ENCODE data around the gene CAPN10. TPM values are rescaled to one million over a fixed set of nuclear protein-coding genes. Genes with fewer than 3 reads are reported as not detected.

The CAPN10 gene
- total and polyA plus RNA-seq, 2 donors from 2014 or later, result 26.3 to 50.9 TPM

DNA sequence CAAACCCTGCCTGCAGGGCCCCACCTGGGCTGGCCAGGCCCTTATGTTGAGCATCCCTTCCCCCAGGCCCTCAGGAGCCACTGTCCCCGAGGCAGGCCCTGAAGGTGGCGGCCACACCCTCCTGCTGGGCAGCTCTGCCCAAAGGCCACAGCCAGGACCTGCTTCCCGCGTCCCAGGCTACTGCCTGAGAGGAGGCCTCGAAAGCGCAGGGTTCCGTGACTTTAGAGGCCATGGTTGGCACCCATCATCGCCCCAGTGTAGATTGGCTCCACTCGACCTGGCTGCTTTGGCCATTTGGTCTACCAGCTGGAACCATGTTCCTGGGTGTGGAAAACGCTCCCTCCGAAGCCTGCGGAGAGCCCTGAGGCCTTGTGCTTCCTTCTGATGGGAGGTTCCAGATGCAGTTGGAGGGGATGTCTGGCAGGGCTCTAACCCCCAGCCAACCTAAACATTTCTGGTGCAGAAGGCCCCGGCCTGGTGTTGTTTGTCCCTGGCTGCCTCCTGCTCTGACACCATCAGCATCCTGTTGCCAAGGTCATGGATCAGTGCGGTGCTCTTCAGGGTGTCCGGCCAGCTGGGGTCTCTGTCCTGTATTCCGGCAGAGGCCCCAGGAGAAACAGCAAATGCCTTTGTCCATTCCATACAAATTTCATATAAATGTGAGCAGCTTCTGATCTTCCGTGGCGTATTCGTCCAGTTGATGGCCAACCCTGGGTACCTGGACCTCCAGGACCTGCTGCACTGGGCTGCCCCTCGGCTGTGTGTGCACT is 14.7 kb downstream of the CAPN10 start:
- Histone ChIP-seq H3K9me3 (ENCODE audit: control insufficient read depth in 2 of 3, insufficient read depth in 1 of 3, low read length in 3 of 3) (no peaks in the 10 kb centered on the region), H3K9ac (ENCODE audit: low read length in 3 of 3) (no peak overlapping the region), H3K4me3 (ENCODE audit: low read length in 3 of 3) (no peak overlapping the region), H3K36me3 (ENCODE audit: control insufficient read depth in 2 of 3, insufficient read depth in 3 of 3, low read length in 3 of 3) (peaks cover 0 to 5% (median 0%) of the 10 kb centered on the region in 3 donors), H3K27ac (ENCODE audit: low read depth in 2 of 2, low read length in 2 of 2) (no peak overlapping the region), H3K4me1 (ENCODE audit: control insufficient read depth in 2 of 3, insufficient read depth in 2 of 3, low read depth in 1 of 3, low read length in 3 of 3) (peaks cover 0 to 4% (median 2%) of the 10 kb centered on the region in 3 donors), H3K27me3 (ENCODE audit: control insufficient read depth, insufficient read depth, low read length) (no peaks in the 10 kb centered on the region)
- intact Hi-C loops (cut with DNase I), result no loop called here
- TF ChIP-seq, protein P1, sequence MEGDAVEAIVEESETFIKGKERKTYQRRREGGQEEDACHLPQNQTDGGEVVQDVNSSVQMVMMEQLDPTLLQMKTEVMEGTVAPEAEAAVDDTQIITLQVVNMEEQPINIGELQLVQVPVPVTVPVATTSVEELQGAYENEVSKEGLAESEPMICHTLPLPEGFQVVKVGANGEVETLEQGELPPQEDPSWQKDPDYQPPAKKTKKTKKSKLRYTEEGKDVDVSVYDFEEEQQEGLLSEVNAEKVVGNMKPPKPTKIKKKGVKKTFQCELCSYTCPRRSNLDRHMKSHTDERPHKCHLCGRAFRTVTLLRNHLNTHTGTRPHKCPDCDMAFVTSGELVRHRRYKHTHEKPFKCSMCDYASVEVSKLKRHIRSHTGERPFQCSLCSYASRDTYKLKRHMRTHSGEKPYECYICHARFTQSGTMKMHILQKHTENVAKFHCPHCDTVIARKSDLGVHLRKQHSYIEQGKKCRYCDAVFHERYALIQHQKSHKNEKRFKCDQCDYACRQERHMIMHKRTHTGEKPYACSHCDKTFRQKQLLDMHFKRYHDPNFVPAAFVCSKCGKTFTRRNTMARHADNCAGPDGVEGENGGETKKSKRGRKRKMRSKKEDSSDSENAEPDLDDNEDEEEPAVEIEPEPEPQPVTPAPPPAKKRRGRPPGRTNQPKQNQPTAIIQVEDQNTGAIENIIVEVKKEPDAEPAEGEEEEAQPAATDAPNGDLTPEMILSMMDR (IDR thresholded peaks at IDR 0.05; ENCODE audit: borderline replicate concordance, extremely low read depth, insufficient read depth), result no peak
- no peak for FAIRE-seq
- DNase-seq, result peak in 2 of 5 donors; percentile 28 to 71

DNA sequence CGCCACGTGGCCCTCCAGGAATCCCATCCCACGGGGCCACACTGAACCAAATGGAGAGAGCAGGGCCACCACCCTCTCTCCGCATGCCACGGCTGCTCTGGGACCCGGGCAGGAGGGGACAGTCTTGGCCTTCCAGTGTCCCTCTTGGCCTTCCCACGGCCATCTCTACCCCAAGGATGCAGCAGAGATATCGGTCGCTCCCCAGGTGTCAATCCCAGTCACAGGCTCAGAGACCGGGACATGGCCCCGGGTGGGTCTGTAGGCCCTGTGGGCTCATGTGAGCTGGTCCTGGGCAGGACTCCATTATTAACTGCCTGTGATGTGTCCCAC is 15.3 kb downstream of the CAPN10 start:
- H3K9me3 ChIP-seq (ENCODE audit: control insufficient read depth in 2 of 3, insufficient read depth in 1 of 3, low read length in 3 of 3), result no peaks in the 10 kb centered on the region
- TF ChIP-seq, protein P1 (IDR thresholded peaks at IDR 0.05; ENCODE audit: borderline replicate concordance, extremely low read depth, insufficient read depth), result no peak
- intact Hi-C loops (cut with DNase I), result no loop called here
- H3K27me3 ChIP-seq (ENCODE audit: control insufficient read depth, insufficient read depth, low read length), result no peaks in the 10 kb centered on the region
- H3K36me3 ChIP-seq (ENCODE audit: control insufficient read depth in 2 of 3, insufficient read depth in 3 of 3, low read length in 3 of 3), result peaks cover 0 to 5% (median 0%) of the 10 kb centered on the region in 3 donors
- DNase-seq (peak in 2 of 5 donors; percentile 28 to 72), FAIRE-seq (no peak)
- no peak overlapping the region for H3K9ac ChIP-seq (ENCODE audit: low read length in 3 of 3)
- peaks cover 0 to 4% (median 2%) of the 10 kb centered on the region in 3 donors for H3K4me1 ChIP-seq (ENCODE audit: control insufficient read depth in 2 of 3, insufficient read depth in 2 of 3, low read depth in 1 of 3, low read length in 3 of 3)
- no peak overlapping the region for H3K4me3 ChIP-seq (ENCODE audit: low read length in 3 of 3)
- H3K27ac ChIP-seq (ENCODE audit: low read depth in 2 of 2, low read length in 2 of 2), result no peak overlapping the region

DNA sequence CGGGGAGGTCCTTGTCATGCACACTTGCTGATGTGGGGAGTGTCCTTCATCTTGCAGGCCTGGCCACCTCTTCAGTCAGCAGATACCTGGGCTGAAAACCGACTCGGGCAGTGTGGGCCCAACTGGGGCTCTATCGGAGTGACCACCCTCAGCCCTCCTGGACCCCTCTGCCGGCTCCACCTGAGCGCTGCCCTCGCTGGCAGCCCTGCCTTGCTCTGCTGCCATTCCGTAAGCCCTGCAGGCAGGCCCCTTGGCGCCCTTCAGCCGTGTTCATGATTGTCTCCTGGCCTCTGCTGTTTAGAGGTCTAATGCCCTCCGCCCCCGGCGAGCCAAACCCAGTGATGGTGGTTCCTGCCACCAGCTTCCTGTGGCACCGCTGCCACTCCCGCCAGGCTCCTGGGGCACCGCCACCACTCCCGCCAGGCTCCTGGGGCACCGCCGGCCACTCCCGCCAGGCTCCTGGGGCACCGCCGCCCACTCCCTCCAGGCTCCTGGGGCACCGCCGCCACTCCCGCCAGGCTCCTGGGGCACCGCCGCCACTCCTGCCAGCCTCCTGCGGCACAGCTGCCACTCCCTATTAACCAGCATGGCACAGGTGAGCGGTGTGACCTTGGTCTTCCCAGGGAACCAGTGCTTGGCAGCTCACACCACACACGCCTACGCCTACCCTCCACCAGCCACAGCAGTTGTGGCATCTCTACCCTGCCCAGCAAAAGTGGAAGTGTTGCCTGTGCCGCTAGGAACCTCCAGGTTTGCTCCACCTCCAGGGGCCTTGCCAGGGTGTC is 15.9 kb downstream of the CAPN10 start:
- FAIRE-seq, result no peak
- H3K36me3 ChIP-seq (ENCODE audit: control insufficient read depth in 2 of 3, insufficient read depth in 3 of 3, low read length in 3 of 3), result peaks cover 0 to 5% (median 0%) of the 10 kb centered on the region in 3 donors
- H3K27me3 ChIP-seq (ENCODE audit: control insufficient read depth, insufficient read depth, low read length), result no peaks in the 10 kb centered on the region
- H3K4me3 ChIP-seq (ENCODE audit: low read length in 3 of 3), result no peak overlapping the region
- intact Hi-C loops (cut with DNase I), result no loop called here
- H3K9me3 ChIP-seq (ENCODE audit: control insufficient read depth in 2 of 3, insufficient read depth in 1 of 3, low read length in 3 of 3), result no peaks in the 10 kb centered on the region
- no peak overlapping the region for H3K27ac ChIP-seq (ENCODE audit: low read depth in 2 of 2, low read length in 2 of 2)
- peaks cover 0 to 4% (median 2%) of the 10 kb centered on the region in 3 donors for H3K4me1 ChIP-seq (ENCODE audit: control insufficient read depth in 2 of 3, insufficient read depth in 2 of 3, low read depth in 1 of 3, low read length in 3 of 3)
- TF ChIP-seq, protein P1 (IDR thresholded peaks at IDR 0.05; ENCODE audit: borderline replicate concordance, extremely low read depth, insufficient read depth), result no peak
- DNase-seq, result peak in 2 of 5 donors; percentile 36 to 55
- no peak overlapping the region for H3K9ac ChIP-seq (ENCODE audit: low read length in 3 of 3)
